GM23248 (cell line): ENCODE data around the gene KCNH3.

ENCODE experiments used
- EZH2 ChIP-seq: fragments of 200-600 bp; sonication (generic); IDR thresholded peaks from 2 replicates; pipeline ENCODE4 v1.6.1; 2018; ENCODE audit warnings: antibody characterized with exemption, mild to moderate bottlenecking; ENCODE audit not compliant: insufficient read depth, poor library complexity, severe bottlenecking
- EZH2phosphoT487 ChIP-seq: fragments of 200-600 bp; sonication (generic); IDR thresholded peaks from 2 replicates; pipeline ENCODE4 v1.6.1; 2018; ENCODE audit warnings: antibody characterized with exemption, moderate library complexity, mild to moderate bottlenecking, low read depth; ENCODE audit not compliant: insufficient read depth

- TF ChIP-seq EZH2 (no peak), EZH2phosphoT487 (no peak)
Observed at GRCh38 chr12:49560695-49561094, 21.9 kb downstream of the KCNH3 start.
